DMS 273 treated with DMSO at 0.1 percent for 48 hours (cell line): ENCODE measurements around the gene CMKLR1.

Experiments
- DNase-seq: peaks from one replicate; lab custom pipeline; 2025; lab: John Stamatoyannopoulos, UW

The CMKLR1 gene

GRCh38 chr12:108361606-108362005 lies 22.5 kb upstream of the CMKLR1 start:
- DNase-seq = no peak

GRCh38 chr12:108360487-108360886 lies 21.4 kb upstream of the CMKLR1 start:
- DNase-seq = no peak

GRCh38 chr12:108360057-108360456 lies 20.9 kb upstream of the CMKLR1 start:
- DNase-seq = no peak

GRCh38 chr12:108358580-108358965 lies 19.5 kb upstream of the CMKLR1 start:
- no peak for DNase-seq

GRCh38 chr12:108357834-108358579 lies 18.9 kb upstream of the CMKLR1 start:
- DNase-seq = no peak

GRCh38 chr12:108356835-108357806 lies 18.0 kb upstream of the CMKLR1 start:
- DNase-seq = peak; percentile 6

- DNase-seq = no peak
Observed at GRCh38 chr12:108355069-108355468, 16.0 kb upstream of the CMKLR1 start.

- DNase-seq = no peak
Observed at GRCh38 chr12:108352591-108352990, 13.5 kb upstream of the CMKLR1 start.

- DNase-seq = no peak
Observed at GRCh38 chr12:108350511-108350910, 11.4 kb upstream of the CMKLR1 start.

- no peak for DNase-seq
Observed at GRCh38 chr12:108349278-108349688, 10.2 kb upstream of the CMKLR1 start.

- no peak for DNase-seq
Observed at GRCh38 chr12:108348842-108349241, 9.7 kb upstream of the CMKLR1 start.

GRCh38 chr12:108346727-108347710 lies 7.9 kb upstream of the CMKLR1 start:
- DNase-seq = no peak

GRCh38 chr12:108345716-108346633 lies 6.9 kb upstream of the CMKLR1 start:
- no peak for DNase-seq

GRCh38 chr12:108342985-108343384 lies 3.9 kb upstream of the CMKLR1 start:
- DNase-seq = no peak

GRCh38 chr12:108341854-108342847 lies 3.0 kb upstream of the CMKLR1 start:
- DNase-seq = no peak

- no peak for DNase-seq
Observed at GRCh38 chr12:108341356-108341755, 2.2 kb upstream of the CMKLR1 start.

- DNase-seq = no peak
Observed at GRCh38 chr12:108340037-108340436, 926 bp upstream of the CMKLR1 start.

- DNase-seq = no peak
Observed at GRCh38 chr12:108337235-108338223, 1.6 kb downstream of the CMKLR1 start.
